HG03469 (cell line): Measurements from ENCODE around the gene PGM1.
"Not testable (repeated sequence)": the region's sequence is repeated elsewhere in the genome, so short reads cannot be mapped to it uniquely, and the experiment has no call there.

Experiments
- ATAC-seq: cut with Tn5 transposase; IDR thresholded peaks from one replicate; pipeline ENCODE4 v1.9.1; 2021; ENCODE audit warnings: mild to moderate bottlenecking, moderate library complexity, moderate number of reproducible peaks; ENCODE audit not compliant: unreplicated experiment

The PGM1 gene

GRCh38 chr1:63593303-63593885, at the start of gene PGM1:
PGM1 (plus strand) TSS chr1:63593411; CDS start chr1:63593489, 78 bp downstream.
- peak; percentile 74 for ATAC-seq

- ATAC-seq: no peak
These were observed 47.4 kb upstream of the PGM1 start for GRCh38 chr1:63545780-63546179.

- ATAC-seq: no peak
These were observed 45.5 kb upstream of the PGM1 start for GRCh38 chr1:63547621-63548294.

GRCh38 chr1:63548303-63548702, 44.9 kb upstream of the PGM1 start:
- ATAC-seq: no peak

- ATAC-seq: no peak
These were observed 44.3 kb upstream of the PGM1 start for GRCh38 chr1:63548877-63549276.

- ATAC-seq: no peak
These were observed 37.7 kb upstream of the PGM1 start for GRCh38 chr1:63555480-63555879.

GRCh38 chr1:63557365-63557987, 35.7 kb upstream of the PGM1 start:
- no peak for ATAC-seq

GRCh38 chr1:63559357-63559756, 33.9 kb upstream of the PGM1 start:
- ATAC-seq: no peak

GRCh38 chr1:63563745-63564144, 29.5 kb upstream of the PGM1 start:
- no peak for ATAC-seq

GRCh38 chr1:63569068-63569467, 24.1 kb upstream of the PGM1 start:
- no peak for ATAC-seq

GRCh38 chr1:63569640-63570316, 23.4 kb upstream of the PGM1 start:
- ATAC-seq: no peak

GRCh38 chr1:63572686-63573085, 20.5 kb upstream of the PGM1 start:
- not testable (repeated sequence) for ATAC-seq

GRCh38 chr1:63574203-63574796, 18.9 kb upstream of the PGM1 start:
- ATAC-seq: not testable (repeated sequence)

- ATAC-seq: no peak
These were observed 17.8 kb upstream of the PGM1 start for GRCh38 chr1:63575340-63575826.

GRCh38 chr1:63586326-63586725, 6.9 kb upstream of the PGM1 start:
- ATAC-seq: not testable (repeated sequence)

- no peak for ATAC-seq
These were observed 3.0 kb upstream of the PGM1 start for GRCh38 chr1:63590166-63590560.

- ATAC-seq: no peak
These were observed 492 bp upstream of the PGM1 start for GRCh38 chr1:63592536-63593302.

- ATAC-seq: peak; percentile 26
These were observed 835 bp downstream of the PGM1 start for GRCh38 chr1:63593886-63594605.

GRCh38 chr1:63595435-63595834, 2.2 kb downstream of the PGM1 start:
- ATAC-seq: no peak

GRCh38 chr1:63599799-63600198, 6.6 kb downstream of the PGM1 start:
- ATAC-seq: no peak
